Natural killer cell (primary cell): ENCODE results near the gene CHD1. TPM values are rescaled to one million over a fixed set of nuclear protein-coding genes. Genes with fewer than 3 reads are reported as not detected.

Experiments
- ATAC-seq, 3 donors: fragments of 150-1000 bp in 2 of 3; fragments of 200-7000 bp in 1 of 3; cut with Tn5 transposase; 1 replicate in 1 of 3; 2 replicates in 2 of 3; pipeline ENCODE4 v1.10.0; 2021; ENCODE audit warnings: mild to moderate bottlenecking in 2 of 3, moderate library complexity in 2 of 3
- DNase-seq, 2 donors: peaks; one replicate each; pipeline versions ENCODE4 v3.0.0 to v3.0.0-alpha.2; 2013 to 2021; ENCODE audit warnings: mixed read lengths in 1 of 2
- H3K27ac ChIP-seq: one replicate; pipeline ENCODE4 v1.5.1; 2013; ENCODE audit warnings: mild to moderate bottlenecking, low read length
- H3K27me3 ChIP-seq: one replicate; pipeline ENCODE4 v1.6.1; 2013; ENCODE audit warnings: low read length; ENCODE audit not compliant: control insufficient read depth, insufficient read depth
- H3K36me3 ChIP-seq: one replicate; pipeline ENCODE4 v1.6.1; 2013; ENCODE audit warnings: low read length; ENCODE audit not compliant: control insufficient read depth, insufficient read depth
- H3K4me1 ChIP-seq: one replicate; pipeline ENCODE4 v1.6.1; 2013; ENCODE audit warnings: low read length; ENCODE audit not compliant: control insufficient read depth, insufficient read depth
- H3K4me3 ChIP-seq: one replicate; pipeline ENCODE4 v1.5.1; 2013; ENCODE audit warnings: low read length
- H3K9me3 ChIP-seq: one replicate; pipeline ENCODE4 v1.6.1; 2013; ENCODE audit warnings: low read length; ENCODE audit not compliant: control insufficient read depth, insufficient read depth
- H3K27ac Mint-ChIP-seq, 2 donors: one replicate each; pipeline ENCODE4 v1.8.0; 2022; ENCODE audit warnings: mild to moderate bottlenecking in 2 of 2, mixed read lengths in 2 of 2, moderate library complexity in 1 of 2
- H3K27me3 Mint-ChIP-seq, 2 donors: one replicate each; pipeline ENCODE4 v1.8.0; 2022; ENCODE audit warnings: low read depth in 2 of 2, mixed read lengths in 2 of 2
- H3K36me3 Mint-ChIP-seq: one replicate; pipeline ENCODE4 v1.8.0; 2022; ENCODE audit warnings: mixed read lengths
- H3K4me1 Mint-ChIP-seq, 2 donors: one replicate each; pipeline ENCODE4 v1.8.0; 2022; ENCODE audit warnings: mixed read lengths in 2 of 2
- H3K4me3 Mint-ChIP-seq: one replicate; pipeline ENCODE4 v1.8.0; 2022; ENCODE audit warnings: mild to moderate bottlenecking, moderate library complexity, mixed read lengths
- H3K9me3 Mint-ChIP-seq, 2 donors: one replicate each; pipeline ENCODE4 v1.8.0; 2022; ENCODE audit warnings: mixed read lengths in 2 of 2
- WGBS: methylation state at CpG from one replicate; pipeline ENCODE4 v1.1.7; 2013; ENCODE audit warnings: missing lambda C conversion rate; ENCODE audit not compliant: insufficient coverage; 5-methylcytosine and 5-hydroxymethylcytosine counted together
- intact Hi-C: fragments of 100-400 bp; cut with micrococcal nuclease; formaldehyde crosslinking; loops from one replicate; pipeline ENCODE4 v1.14.2; 2022
- total RNA-seq, 4 donors: library from RNA; stranded (reverse); fragments of 120-200 nt in 1 of 4; gene quantifications; one replicate each; pipeline versions ENCODE4 v1.2.3 to v1.2.4, GENCODE V29; 2013 to 2022
- TF ChIP-seq, protein P1 (sequence below): fragments of 200-600 bp; IDR thresholded peaks from one replicate; pipeline ENCODE4 v1.8.0; 2022; ENCODE audit warnings: antibody characterized with exemption

The CHD1 gene
- total RNA-seq, 3 donors from 2014 or later (not counting 1 experiment from before 2014, with no cell fraction given) = 116 to 127 (median 117) TPM

DNA sequence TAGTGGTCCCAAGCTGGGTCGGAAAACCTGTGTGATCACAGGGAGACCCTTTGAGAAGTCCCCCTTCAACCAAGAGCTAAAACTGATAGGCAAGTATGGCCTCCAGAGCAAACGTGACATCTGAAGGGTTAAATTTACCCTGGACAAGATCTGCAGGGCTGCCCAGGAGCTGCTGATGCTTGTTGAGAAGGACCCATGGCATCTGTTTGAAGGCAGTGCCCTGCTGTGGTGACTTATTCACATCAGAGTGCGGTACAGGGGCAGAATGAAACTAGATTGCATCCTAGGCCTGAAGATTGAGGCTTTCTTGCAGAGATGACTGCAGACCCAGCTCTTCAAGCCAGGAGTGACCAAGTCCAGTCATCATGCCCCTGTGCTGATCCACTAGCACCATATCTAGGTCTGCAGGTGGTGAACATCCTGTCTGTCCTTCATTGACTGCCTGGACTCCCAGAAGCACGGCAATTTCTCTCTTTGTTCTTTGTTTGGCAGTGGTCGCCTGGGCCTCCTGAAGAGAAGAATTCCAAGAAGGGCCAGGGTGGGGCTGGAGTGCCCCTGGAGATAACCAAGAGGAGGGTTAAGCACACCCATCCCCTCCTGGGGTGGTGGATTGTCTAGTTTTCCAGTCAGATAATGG lies 25.7 kb upstream of the CHD1 start:
- no peak overlapping the region for H3K4me3 ChIP-seq
- DNase-seq (no peak), ATAC-seq (no peak)
- H3K36me3 ChIP-seq = no peaks in the 10 kb centered on the region
- no peaks in the 10 kb centered on the region for H3K4me1 ChIP-seq
- H3K27ac ChIP-seq = no peak overlapping the region
- Mint-ChIP-seq H3K9me3 (no peaks in the 10 kb centered on the region), H3K36me3 (no peaks in the 10 kb centered on the region), H3K27ac (no peak overlapping the region), H3K4me1 (no peaks in the 10 kb centered on the region), H3K27me3 (no peaks in the 10 kb centered on the region), H3K4me3 (no peak overlapping the region)
- TF ChIP-seq, protein P1, sequence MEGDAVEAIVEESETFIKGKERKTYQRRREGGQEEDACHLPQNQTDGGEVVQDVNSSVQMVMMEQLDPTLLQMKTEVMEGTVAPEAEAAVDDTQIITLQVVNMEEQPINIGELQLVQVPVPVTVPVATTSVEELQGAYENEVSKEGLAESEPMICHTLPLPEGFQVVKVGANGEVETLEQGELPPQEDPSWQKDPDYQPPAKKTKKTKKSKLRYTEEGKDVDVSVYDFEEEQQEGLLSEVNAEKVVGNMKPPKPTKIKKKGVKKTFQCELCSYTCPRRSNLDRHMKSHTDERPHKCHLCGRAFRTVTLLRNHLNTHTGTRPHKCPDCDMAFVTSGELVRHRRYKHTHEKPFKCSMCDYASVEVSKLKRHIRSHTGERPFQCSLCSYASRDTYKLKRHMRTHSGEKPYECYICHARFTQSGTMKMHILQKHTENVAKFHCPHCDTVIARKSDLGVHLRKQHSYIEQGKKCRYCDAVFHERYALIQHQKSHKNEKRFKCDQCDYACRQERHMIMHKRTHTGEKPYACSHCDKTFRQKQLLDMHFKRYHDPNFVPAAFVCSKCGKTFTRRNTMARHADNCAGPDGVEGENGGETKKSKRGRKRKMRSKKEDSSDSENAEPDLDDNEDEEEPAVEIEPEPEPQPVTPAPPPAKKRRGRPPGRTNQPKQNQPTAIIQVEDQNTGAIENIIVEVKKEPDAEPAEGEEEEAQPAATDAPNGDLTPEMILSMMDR = no peak
- H3K9me3 ChIP-seq = no peaks in the 10 kb centered on the region
- no peaks in the 10 kb centered on the region for H3K27me3 ChIP-seq
- intact Hi-C loops = no loop called here
- 89% methylated on average over 5 of the region's 5 CpGs for whole genome bisulfite sequencing

DNA sequence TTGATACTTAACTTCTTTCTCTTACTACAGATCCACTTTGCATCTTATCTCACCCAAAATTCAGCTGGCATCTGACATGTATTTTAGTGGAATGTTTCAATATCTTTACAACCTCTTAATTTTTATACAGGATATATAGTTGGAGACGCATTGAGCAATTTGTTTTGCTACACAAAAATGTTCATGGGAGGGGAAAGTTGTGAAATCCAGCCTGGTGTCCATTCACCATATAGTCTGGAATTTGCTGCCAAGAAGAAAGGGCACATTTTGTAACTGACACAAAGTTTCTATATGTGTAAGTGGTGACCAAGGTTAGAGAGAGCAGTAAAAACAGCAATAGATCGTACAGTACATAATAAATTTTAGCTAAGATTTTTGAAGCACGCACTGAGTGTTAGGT lies 14.0 kb upstream of the CHD1 start:
- H3K4me1 Mint-ChIP-seq = peaks cover 8 to 13% of the 10 kb centered on the region in 2 donors
- no peaks in the 10 kb centered on the region for H3K9me3 Mint-ChIP-seq
- no peaks in the 10 kb centered on the region for H3K9me3 ChIP-seq
- no peak overlapping the region for H3K4me3 ChIP-seq
- intact Hi-C loops = no loop called here
- DNase-seq (no peak), ATAC-seq (no peak)
- H3K36me3 Mint-ChIP-seq = no peaks in the 10 kb centered on the region
- no peaks in the 10 kb centered on the region for H3K4me1 ChIP-seq
- TF ChIP-seq, protein P1 = no peak
- WGBS = 94% methylated on average over 3 of the region's 3 CpGs
- no peaks in the 10 kb centered on the region for H3K36me3 ChIP-seq
- H3K27ac ChIP-seq = no peak overlapping the region
- H3K27ac Mint-ChIP-seq = no peak overlapping the region
- H3K4me3 Mint-ChIP-seq = no peak overlapping the region
- H3K27me3 ChIP-seq = no peaks in the 10 kb centered on the region
- no peaks in the 10 kb centered on the region for H3K27me3 Mint-ChIP-seq

DNA sequence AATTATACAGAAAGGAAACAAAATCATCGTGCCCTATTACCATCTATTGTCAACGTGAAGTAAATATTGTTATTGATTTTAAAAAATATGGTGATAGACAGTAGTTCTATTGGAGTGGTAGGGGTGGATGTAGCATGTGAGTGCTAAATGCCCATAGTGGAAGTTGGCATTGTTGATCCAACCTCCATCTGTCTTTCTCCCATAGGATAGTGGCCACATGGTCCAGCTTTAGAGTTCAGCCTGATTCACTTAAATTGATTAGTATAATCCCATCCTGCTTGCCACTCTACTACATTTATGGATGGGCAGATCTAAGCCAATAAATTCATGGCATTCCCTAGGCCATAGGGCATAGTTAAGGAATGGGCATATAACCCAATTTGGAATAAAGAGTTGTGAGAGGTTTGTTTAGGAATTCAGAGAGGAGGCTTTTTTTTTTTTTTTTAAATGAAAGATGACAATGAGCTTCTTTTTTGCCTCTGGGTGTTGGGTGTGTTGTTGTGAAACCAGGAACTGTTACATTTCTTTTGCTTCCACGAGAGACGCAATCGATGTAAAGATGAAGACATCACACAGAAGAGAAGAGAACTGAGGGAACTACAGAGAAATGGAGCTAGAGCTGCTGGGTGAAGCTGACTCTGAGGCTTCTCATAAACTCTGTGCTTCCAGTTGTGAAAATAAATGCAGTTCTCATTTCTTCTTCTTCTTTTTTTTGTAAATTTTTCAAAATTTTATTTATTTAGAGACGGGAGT lies 12.5 kb upstream of the CHD1 start:
- H3K36me3 Mint-ChIP-seq = no peaks in the 10 kb centered on the region
- no peaks in the 10 kb centered on the region for H3K36me3 ChIP-seq
- DNase-seq (no peak), ATAC-seq (no peak)
- no peak overlapping the region for H3K4me3 ChIP-seq
- no peaks in the 10 kb centered on the region for H3K9me3 Mint-ChIP-seq
- TF ChIP-seq, protein P1 = no peak
- no peak overlapping the region for H3K27ac ChIP-seq
- no peaks in the 10 kb centered on the region for H3K27me3 Mint-ChIP-seq
- no peaks in the 10 kb centered on the region for H3K4me1 ChIP-seq
- H3K27ac Mint-ChIP-seq = no peak overlapping the region
- H3K9me3 ChIP-seq = no peaks in the 10 kb centered on the region
- intact Hi-C loops = no loop called here
- H3K4me1 Mint-ChIP-seq = peaks cover 8 to 13% of the 10 kb centered on the region in 2 donors
- no peak overlapping the region for H3K4me3 Mint-ChIP-seq
- WGBS = 86% methylated on average over 5 of the region's 6 CpGs
- no peaks in the 10 kb centered on the region for H3K27me3 ChIP-seq
